HCT116 (cell line): ENCODE measurements around the gene KCNK3. TPM values are rescaled to one million over a fixed set of nuclear protein-coding genes. Genes with fewer than 3 reads are reported as not detected.
A peak's percentile ranks its signal among the peaks of the same experiment; 100 is the strongest.

Experiments
- ATAC-seq: fragments of 200-7000 bp; cut with Tn5 transposase; 2 replicates; pipeline ENCODE4 v1.9.1; 2020; ENCODE audit warnings: mild to moderate bottlenecking, moderate library complexity
- BruUV-seq: library from RNA; stranded (reverse); fragments of 400-500 nt; replicated peaks from 2 replicates; lab custom pipeline; 2021; lab: Mats Ljungman, UMichigan
- CTCF ChIA-PET: fragments of 300-600 bp; sonication (Branson Sonifier 250); formaldehyde crosslinking; loops from one replicate; lab custom pipeline; 2021; ENCODE audit warnings: antibody characterized with exemption; lab: Charles Lee
- POLR2A ChIA-PET: fragments of 300-600, 350-600 bp; sonication (Branson Sonifier 250); formaldehyde crosslinking; loops from one replicate; lab custom pipeline; 2021; ENCODE audit warnings: antibody characterized with exemption; lab: Charles Lee
- RAD21 ChIA-PET, 2 experiments: fragments of 300-600 bp; sonication (Branson Sonifier 250); formaldehyde crosslinking; loops; one replicate each; lab custom pipeline; 2023; ENCODE audit warnings: low total read pairs in 2 of 2; ENCODE audit not compliant: uncharacterized antibody in 2 of 2, unreplicated experiment in 2 of 2, low non-redundant PET in 1 of 2; lab: Charles Lee
- DNase-seq: peaks from one replicate; pipeline ENCODE4 v3.0.0-alpha.2; 2010; ENCODE audit warnings: low read depth, low spot score
- H2AFZ ChIP-seq: fragments of 200-600 bp; shearing (Covaris generic), sonication (generic); 2 replicates; pipeline ENCODE4 v1.6.1; 2017; ENCODE audit warnings: low read depth, mixed run types, mixed read lengths, antibody characterized with exemption, low read length; ENCODE audit not compliant: poor library complexity, severe bottlenecking
- H3K27ac ChIP-seq: 2 replicates; pipeline ENCODE4 v1.5.1; 2012; ENCODE audit warnings: low read depth, low read length
- H3K27me3 ChIP-seq: fragments of 200-600 bp; sonication (generic); 2 replicates; pipeline ENCODE4 v1.6.1; 2016; ENCODE audit warnings: mixed run types, low read length, mixed read lengths; ENCODE audit not compliant: insufficient read depth
- H3K36me3 ChIP-seq, 2 experiments: fragments of 200-500 bp in 1 of 2; fragments of 200-600 bp in 1 of 2; sonication (Bioruptor generic) in 1 of 2; sonication (generic) in 1 of 2; 2 replicates each; pipeline versions ENCODE4 v1.5.1 to v1.6.1; 2014 to 2016; ENCODE audit warnings: low read length in 2 of 2, inconsistent platforms in 1 of 2, mixed read lengths in 1 of 2, mixed run types in 1 of 2; ENCODE audit not compliant: insufficient read depth in 2 of 2, control insufficient read depth in 1 of 2
- H3K4me1 ChIP-seq, 2 experiments: fragments of 200-600 bp in 1 of 2; sonication (generic) in 1 of 2; 2 replicates each; pipeline versions ENCODE4 v1.5.1 to v1.6.1; 2012 to 2017; ENCODE audit warnings: low read length in 2 of 2, inconsistent platforms in 1 of 2, mild to moderate bottlenecking in 1 of 2, mixed read lengths in 1 of 2, mixed run types in 1 of 2, moderate library complexity in 1 of 2; ENCODE audit not compliant: insufficient read depth in 2 of 2, control insufficient read depth in 1 of 2
- H3K4me2 ChIP-seq: fragments of 200-600 bp; sonication (generic); 2 replicates; pipeline ENCODE4 v1.6.1; 2017; ENCODE audit warnings: mixed run types, low read length, mixed read lengths
- H3K4me3 ChIP-seq, 2 experiments: fragments of 200-600 bp in 1 of 2; sonication (generic) in 1 of 2; replicated peaks in 1 of 2; 2 replicates each; pipeline ENCODE4 v1.5.1; 2011 to 2016; ENCODE audit warnings: low read length in 2 of 2, control low read depth in 1 of 2, low read depth in 1 of 2, mild to moderate bottlenecking in 1 of 2, mixed read lengths in 1 of 2, mixed run types in 1 of 2
- H3K79me2 ChIP-seq: fragments of 200-600 bp; sonication (generic); 2 replicates; pipeline ENCODE4 v1.6.1; 2017; ENCODE audit warnings: mild to moderate bottlenecking, mixed run types, low read length, moderate library complexity, mixed read lengths; ENCODE audit not compliant: insufficient read depth
- H3K9ac ChIP-seq: fragments of 200-600 bp; sonication (generic); 2 replicates; pipeline ENCODE4 v1.6.1; 2016; ENCODE audit warnings: low read length, mixed read lengths
- H3K9me2 ChIP-seq: fragments of 200-600 bp; sonication (generic), shearing (Covaris generic); 2 replicates; pipeline ENCODE4 v1.6.1; 2017; ENCODE audit warnings: mixed run types, mild to moderate bottlenecking, moderate library complexity; ENCODE audit not compliant: insufficient read depth
- H3K9me3 ChIP-seq, 2 experiments: fragments of 200-500 bp in 1 of 2; fragments of 200-600 bp in 1 of 2; sonication (Bioruptor generic) in 1 of 2; sonication (generic) in 1 of 2; 2 replicates each; pipeline ENCODE4 v1.6.1; 2014 to 2017; ENCODE audit warnings: low read length in 2 of 2, mixed read lengths in 2 of 2, inconsistent platforms in 1 of 2, low read depth in 1 of 2, mild to moderate bottlenecking in 1 of 2, mixed run types in 1 of 2, moderate library complexity in 1 of 2; ENCODE audit not compliant: control insufficient read depth in 1 of 2, insufficient read depth in 1 of 2
- H4K20me1 ChIP-seq: fragments of 200-600 bp; sonication (generic), shearing (Covaris generic); 2 replicates; pipeline ENCODE4 v1.6.1; 2017; ENCODE audit warnings: mixed run types, mild to moderate bottlenecking, moderate library complexity; ENCODE audit not compliant: insufficient read depth
- CBX3 ChIP-seq: IDR thresholded peaks from 2 replicates; pipeline ENCODE4 v1.6.1; 2012; ENCODE audit warnings: low read depth
- EZH2phosphoT487 ChIP-seq: fragments of 200-600 bp; IDR thresholded peaks from 2 replicates; pipeline ENCODE4 v1.6.1; 2018; ENCODE audit warnings: antibody characterized with exemption, borderline replicate concordance
- POLR2A ChIP-seq: IDR thresholded peaks from 2 replicates; pipeline ENCODE4 v1.7.0; 2011; ENCODE audit warnings: borderline replicate concordance; ENCODE audit not compliant: insufficient read depth, insufficient read length; ENCODE audit errors: extremely low read depth
- RAD21 ChIP-seq: IDR thresholded peaks from 2 replicates; pipeline ENCODE4 v1.6.1; 2012; ENCODE audit warnings: low read depth, mild to moderate bottlenecking
- SIN3A ChIP-seq: IDR thresholded peaks from 2 replicates; pipeline ENCODE4 v1.6.1; 2012; ENCODE audit warnings: low read depth
- TCF7L2 ChIP-seq: IDR thresholded peaks from 2 replicates; pipeline ENCODE4 v1.7.0; 2011; ENCODE audit warnings: borderline replicate concordance, inconsistent platforms; ENCODE audit not compliant: insufficient read depth, insufficient read length; ENCODE audit errors: extremely low read depth
- YY1 ChIP-seq: IDR thresholded peaks from 2 replicates; pipeline ENCODE4 v1.6.1; 2011; ENCODE audit warnings: low read length, low read depth, moderate library complexity, mild to moderate bottlenecking; ENCODE audit not compliant: insufficient replicate concordance; ENCODE audit errors: extremely low read depth
- intact Hi-C: fragments of 100-400 bp; cut with micrococcal nuclease; formaldehyde crosslinking; loops from 2 replicates; pipeline ENCODE4 v1.10.0; 2022
- total RNA-seq: library from RNA; stranded (reverse); gene quantifications from one replicate; pipeline ENCODE4 v1.2.1, GENCODE V29; 2021; ENCODE audit not compliant: unreplicated experiment
- TF ChIP-seq, protein P1 (sequence below), 3 experiments: fragments of 200-600 bp in 1 of 3; sonication (generic) in 1 of 3; IDR thresholded peaks in 2 of 3; conservative IDR thresholded peaks in 1 of 3; 2 replicates each; pipeline ENCODE4 v1.5.1; 2012 to 2017; ENCODE audit warnings: low read depth in 2 of 3, low read length in 2 of 3, antibody characterized with exemption in 1 of 3, borderline replicate concordance in 1 of 3, control low read depth in 1 of 3, mild to moderate bottlenecking in 1 of 3, mixed read lengths in 1 of 3, mixed run types in 1 of 3, moderate library complexity in 1 of 3; ENCODE audit not compliant: insufficient read depth in 1 of 3

Gene KCNK3
- total RNA-seq, 1 experiment from 2014 or later: 0.71 TPM

DNA sequence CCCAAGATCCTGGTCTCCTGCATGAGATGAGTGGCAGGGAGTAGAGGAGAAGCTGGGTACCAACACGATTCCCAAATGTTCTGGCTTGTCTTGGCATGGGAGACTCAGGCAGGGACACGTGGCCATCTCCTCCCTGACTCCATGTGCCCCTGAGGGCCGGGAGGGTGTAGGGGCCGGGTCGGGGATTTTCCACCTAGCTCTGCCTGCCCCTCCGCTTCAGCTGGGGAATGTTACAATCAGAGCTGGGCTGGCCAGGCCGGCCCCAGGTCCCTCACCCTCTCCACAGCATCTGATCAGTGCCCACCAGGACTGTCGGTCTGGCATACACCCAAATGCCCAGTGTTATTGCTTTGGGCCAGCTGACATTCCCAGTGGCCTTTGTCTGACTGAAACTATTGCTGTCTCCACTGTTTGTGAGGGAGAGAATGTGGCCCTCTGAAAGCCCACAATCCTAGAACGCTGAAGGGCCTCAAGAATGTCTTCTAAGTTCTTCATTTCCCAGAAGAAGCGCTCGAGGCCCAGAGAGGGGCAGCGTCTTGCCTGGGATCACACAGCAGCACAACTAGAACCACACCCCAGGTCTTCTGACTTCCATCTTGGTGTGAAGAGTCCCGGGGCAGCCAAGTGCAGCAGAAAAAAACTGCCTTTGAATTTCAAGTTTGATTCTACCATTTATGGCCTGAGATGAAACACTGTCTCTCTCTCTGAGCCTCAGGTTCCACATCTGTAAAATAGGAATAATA, 23.2 kb downstream of the KCNK3 start (continued):
- TF ChIP-seq YY1: no peak
- no peak for TF ChIP-seq SIN3A
- no peak for TF ChIP-seq CBX3
- TF ChIP-seq POLR2A: no peak

- H3K4me3 ChIP-seq: no peak overlapping the region
- no peaks in the 10 kb centered on the region for H3K27me3 ChIP-seq
- BruUV-seq: no TSS peak
- H3K9me3 ChIP-seq: no peaks in the 10 kb centered on the region
- ChIA-PET RAD21 (no interaction called here), POLR2A (no interaction called here), CTCF (no interaction called here)
- H3K9me2 ChIP-seq: no peaks in the 10 kb centered on the region
- DNase-seq: no peak
- H3K36me3 ChIP-seq: no peaks in the 10 kb centered on the region
- H3K79me2 ChIP-seq: no peaks in the 10 kb centered on the region
- TF ChIP-seq TCF7L2: no peak
- TF ChIP-seq, protein P1, sequence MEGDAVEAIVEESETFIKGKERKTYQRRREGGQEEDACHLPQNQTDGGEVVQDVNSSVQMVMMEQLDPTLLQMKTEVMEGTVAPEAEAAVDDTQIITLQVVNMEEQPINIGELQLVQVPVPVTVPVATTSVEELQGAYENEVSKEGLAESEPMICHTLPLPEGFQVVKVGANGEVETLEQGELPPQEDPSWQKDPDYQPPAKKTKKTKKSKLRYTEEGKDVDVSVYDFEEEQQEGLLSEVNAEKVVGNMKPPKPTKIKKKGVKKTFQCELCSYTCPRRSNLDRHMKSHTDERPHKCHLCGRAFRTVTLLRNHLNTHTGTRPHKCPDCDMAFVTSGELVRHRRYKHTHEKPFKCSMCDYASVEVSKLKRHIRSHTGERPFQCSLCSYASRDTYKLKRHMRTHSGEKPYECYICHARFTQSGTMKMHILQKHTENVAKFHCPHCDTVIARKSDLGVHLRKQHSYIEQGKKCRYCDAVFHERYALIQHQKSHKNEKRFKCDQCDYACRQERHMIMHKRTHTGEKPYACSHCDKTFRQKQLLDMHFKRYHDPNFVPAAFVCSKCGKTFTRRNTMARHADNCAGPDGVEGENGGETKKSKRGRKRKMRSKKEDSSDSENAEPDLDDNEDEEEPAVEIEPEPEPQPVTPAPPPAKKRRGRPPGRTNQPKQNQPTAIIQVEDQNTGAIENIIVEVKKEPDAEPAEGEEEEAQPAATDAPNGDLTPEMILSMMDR (IDR thresholded peaks at IDR 0.05 in 2 of 3, conservative IDR thresholded peaks at IDR 0.05 in 1 of 3; ENCODE audit: borderline replicate concordance in 1 of 3, insufficient read depth in 1 of 3, low read depth in 2 of 3, low read length in 2 of 3): 0 out of 6 replicates have a peak, but pooled peaks of 1 of the 3 experiments have one; percentile 9
- no peak for TF ChIP-seq RAD21
- no peak for TF ChIP-seq EZH2phosphoT487
- no peak overlapping the region for H3K4me2 ChIP-seq
- no peak overlapping the region for H3K9ac ChIP-seq
- H3K4me1 ChIP-seq: peaks cover 22% of the 10 kb centered on the region in 2 experiments
- no peak for ATAC-seq
- H3K27ac ChIP-seq: no peak overlapping the region
- H2AFZ ChIP-seq: no peak overlapping the region
- no peaks in the 10 kb centered on the region for H4K20me1 ChIP-seq
- intact Hi-C loops: no loop called here
Measured at GRCh38 chr2:26716340-26716739, 23.8 kb downstream of the KCNK3 start.
